Effector memory CD4-positive, alpha-beta T cell (primary cell): ENCODE data around the gene C14orf39.

Experiments used
- DNase-seq, 3 donors: peaks; one replicate each; pipeline ENCODE4 v3.0.0-alpha.2; 2020
- H3K27ac ChIP-seq: 2 replicates; pipeline ENCODE4 v1.7.0; 2013; ENCODE audit warnings: mild to moderate bottlenecking, low read length, moderate library complexity; ENCODE audit not compliant: insufficient read depth, poor library complexity, severe bottlenecking
- H3K27me3 ChIP-seq: replicated peaks from 2 replicates; pipeline ENCODE4 v1.7.0; 2013; ENCODE audit warnings: mild to moderate bottlenecking, low read length; ENCODE audit not compliant: insufficient read depth, control insufficient read depth, poor library complexity, severe bottlenecking
- H3K36me3 ChIP-seq: 2 replicates; pipeline ENCODE4 v1.7.0; 2013; ENCODE audit warnings: mild to moderate bottlenecking, low read length, moderate library complexity; ENCODE audit not compliant: control insufficient read depth, insufficient read depth
- H3K4me1 ChIP-seq: 2 replicates; pipeline ENCODE4 v1.7.0; 2013; ENCODE audit warnings: low read length, mild to moderate bottlenecking; ENCODE audit not compliant: control insufficient read depth, insufficient read depth, poor library complexity, severe bottlenecking
- H3K4me3 ChIP-seq: 2 replicates; pipeline ENCODE4 v1.7.0; 2013; ENCODE audit warnings: low read length, low read depth, mild to moderate bottlenecking; ENCODE audit not compliant: insufficient read depth, poor library complexity, severe bottlenecking
- H3K9me3 ChIP-seq: 2 replicates; pipeline ENCODE4 v1.7.0; 2013; ENCODE audit warnings: mild to moderate bottlenecking, low read length, moderate library complexity; ENCODE audit not compliant: control insufficient read depth

The C14orf39 gene

DNA sequence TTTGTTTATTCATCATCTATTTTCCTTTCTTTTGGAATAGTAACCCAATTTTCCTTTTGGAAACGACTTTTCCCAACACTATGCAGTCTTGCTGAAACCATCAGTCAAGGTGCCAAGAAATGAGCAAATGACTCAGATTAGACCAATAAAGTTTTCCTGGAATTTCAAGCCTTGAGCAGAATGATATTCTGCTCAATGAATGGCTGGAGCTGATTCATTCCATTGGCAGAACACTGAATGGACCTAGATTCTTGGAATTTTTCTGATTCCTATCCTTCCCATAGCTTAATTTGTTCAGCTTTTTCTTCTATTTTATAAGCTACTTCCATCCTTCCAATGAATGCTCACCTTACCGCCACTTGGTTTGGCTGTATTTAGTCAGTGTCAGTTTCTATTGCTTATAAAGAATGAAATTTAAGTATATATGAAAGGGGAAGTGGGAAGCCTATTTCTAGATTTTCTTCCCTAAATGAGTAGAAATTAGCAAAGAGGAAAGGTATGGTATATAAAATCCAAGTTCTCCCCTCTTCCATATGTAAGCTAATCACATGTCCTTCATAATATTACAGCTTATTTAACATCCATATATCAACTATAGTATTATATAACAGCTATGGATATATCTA, 89.0 kb downstream of the C14orf39 start:
- H3K36me3 ChIP-seq, result no peaks in the 10 kb centered on the region
- no peak overlapping the region for H3K27ac ChIP-seq
- H3K9me3 ChIP-seq, result no peaks in the 10 kb centered on the region
- H3K4me1 ChIP-seq, result no peaks in the 10 kb centered on the region
- H3K4me3 ChIP-seq, result no peak overlapping the region
- no peaks in the 10 kb centered on the region for H3K27me3 ChIP-seq
- DNase-seq, result no peak
